ENCODE results near the gene GSE1.

The GSE1 gene

DNA sequence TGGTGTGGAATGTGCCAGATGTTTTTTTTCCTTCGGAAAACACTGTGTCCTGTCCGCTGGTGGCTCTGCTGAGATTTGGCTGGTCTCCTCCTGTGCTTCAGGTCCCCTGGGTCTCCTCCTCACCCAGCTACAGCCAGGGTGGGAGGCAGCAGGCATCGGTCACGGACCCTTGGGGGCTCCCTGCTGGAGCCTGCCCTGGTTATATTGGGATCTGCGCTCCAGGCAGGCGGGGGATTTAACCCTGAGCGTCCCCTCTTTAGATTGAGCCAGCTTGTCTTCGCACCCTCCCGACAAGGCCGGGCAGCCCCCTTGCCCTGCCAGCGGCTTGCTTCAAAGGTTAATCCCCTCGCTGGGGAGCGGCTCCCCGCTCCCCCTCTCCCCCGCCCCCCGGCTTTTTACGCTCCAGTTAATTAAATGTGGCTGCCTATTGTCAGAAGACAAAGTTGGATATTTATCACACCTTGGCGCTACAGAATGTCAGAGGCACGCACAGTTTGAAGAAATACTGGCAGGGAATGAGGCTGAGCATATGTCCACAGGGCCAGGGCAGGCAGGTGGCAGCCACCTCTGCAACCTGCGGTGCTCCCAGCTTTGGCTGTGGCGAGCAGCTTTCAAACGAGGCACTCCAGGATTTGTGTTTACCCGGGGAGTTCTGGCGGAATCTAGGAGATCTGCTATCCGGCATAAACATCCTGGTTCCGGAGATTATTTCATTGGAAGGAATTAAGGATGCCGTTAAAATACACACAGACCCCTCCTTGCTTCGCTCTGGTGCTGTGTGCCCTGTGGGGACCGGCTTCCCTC lies 38.2 kb upstream of the GSE1 start:
- DNase-seq: no peak

GRCh38 chr16:85575920-85576319 lies 37.2 kb upstream of the GSE1 start:
- DNase-seq: no peak

- DNase-seq: no peak
Measured at GRCh38 chr16:85576944-85577343, 36.2 kb upstream of the GSE1 start.

- DNase-seq: no peak
Measured at GRCh38 chr16:85577899-85578598, 35.1 kb upstream of the GSE1 start.

GRCh38 chr16:85578599-85578948 lies 34.5 kb upstream of the GSE1 start:
- no peak for DNase-seq

GRCh38 chr16:85579191-85579590 lies 33.9 kb upstream of the GSE1 start:
- no peak for DNase-seq

DNA sequence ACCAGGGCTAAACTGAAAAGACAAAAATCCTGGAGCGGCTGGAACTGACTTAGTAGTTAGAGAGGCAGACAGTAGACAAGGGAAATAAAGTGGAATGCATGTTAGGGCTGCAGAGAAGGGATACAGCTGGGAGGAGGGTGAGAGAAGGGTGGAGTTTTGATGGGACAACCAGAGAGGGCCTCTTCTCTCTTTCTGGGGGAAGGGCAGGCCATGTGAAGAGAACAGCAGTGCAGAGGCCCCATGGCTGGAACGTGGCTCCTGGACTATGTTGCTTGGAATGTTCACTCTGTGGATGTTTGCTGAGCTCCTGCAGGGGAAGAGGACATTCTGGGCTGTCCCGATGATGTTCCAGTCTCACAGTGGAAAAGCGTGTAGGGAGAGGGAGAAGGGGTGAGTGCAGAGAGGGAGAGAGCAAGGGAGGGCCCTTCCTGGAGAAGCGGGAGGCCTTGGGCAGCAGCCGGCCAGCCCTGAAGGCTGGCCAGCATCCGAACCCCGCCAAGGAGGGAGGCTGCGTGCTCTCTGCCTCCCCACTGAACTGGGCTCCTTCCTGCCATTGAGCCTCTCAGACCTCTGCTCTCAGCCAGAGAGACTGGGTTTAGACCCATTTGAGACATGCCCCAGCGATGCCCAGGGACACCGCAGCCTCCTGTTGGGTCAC lies 33.1 kb upstream of the GSE1 start:
- no peak for DNase-seq

DNA sequence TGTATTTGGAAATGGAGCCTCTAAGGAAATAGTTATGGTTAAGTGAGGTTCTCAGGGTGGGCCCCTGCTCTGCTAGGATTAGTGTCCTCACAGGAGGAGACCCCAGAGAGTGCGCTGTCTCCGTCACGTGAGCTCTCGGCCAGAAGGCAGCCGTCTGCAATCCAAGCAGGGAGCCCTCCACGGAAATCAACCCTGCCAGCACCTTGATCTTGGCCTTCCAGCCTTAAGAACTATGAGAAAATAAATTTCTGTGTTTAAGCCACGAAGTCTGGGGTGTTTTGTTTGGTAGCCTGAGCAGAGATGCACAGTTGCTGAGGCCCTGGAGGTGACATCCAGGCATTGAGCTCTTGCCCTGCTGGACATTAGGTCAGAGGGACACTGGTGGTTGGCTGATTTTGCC lies 32.4 kb upstream of the GSE1 start:
- DNase-seq: no peak

GRCh38 chr16:85582229-85582991 lies 30.7 kb upstream of the GSE1 start:
- DNase-seq: no peak

DNA sequence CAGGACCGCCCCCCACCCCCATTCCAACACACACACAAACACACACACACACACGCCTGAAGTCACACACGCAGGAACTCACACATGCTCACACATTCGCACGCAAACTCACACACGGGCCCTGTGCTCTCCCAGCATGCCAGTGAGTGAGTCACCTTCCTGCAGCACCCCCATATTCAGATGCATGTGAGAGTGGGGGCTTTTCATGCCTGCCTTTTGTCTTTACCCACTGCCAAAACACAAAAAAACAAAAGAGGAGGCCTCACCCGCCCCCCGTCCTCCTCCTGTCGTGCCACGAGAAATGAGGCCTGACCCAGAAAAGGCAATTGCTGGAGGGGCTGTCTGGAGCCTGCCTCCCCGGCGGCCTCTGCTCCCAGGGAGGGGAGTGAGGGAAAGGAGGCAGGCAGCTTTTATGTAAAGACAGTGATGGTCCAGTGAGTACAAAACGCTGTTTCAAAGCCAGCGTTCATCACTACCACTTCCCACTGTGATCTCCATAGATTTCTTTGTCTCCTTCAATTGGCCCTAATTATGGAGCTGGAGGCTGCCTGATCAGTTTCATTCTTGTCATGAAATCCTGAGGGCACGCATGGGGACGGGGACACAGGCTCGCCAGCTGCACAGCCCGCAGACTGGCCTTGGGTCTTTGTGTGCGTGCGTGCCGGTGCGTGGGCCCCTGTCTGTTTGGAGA lies 29.5 kb upstream of the GSE1 start:
- DNase-seq: no peak

GRCh38 chr16:85584267-85584666 lies 28.9 kb upstream of the GSE1 start:
- no peak for DNase-seq

DNA sequence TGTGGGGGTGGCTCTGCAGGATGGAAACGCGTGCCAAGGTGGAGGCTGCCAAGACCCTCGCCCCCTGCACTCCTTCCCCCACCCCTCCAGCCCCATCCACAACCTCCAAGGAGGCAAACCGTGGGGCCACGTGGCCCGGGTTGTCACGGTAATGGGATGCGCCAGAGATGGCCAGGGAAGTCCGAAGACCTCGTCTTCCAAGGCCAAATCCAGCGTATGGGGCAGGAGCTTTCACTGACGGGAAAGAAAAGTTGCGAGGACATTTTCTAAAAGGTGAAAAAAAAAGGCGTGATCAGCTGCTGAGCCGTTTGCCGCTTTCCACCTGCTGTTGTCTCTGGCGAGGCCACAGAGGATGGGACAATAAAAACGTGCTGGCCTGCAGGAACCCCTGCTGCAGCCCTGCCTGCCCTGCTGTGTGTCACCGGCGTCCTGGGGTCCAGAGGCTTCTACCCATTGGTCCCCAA lies 28.3 kb upstream of the GSE1 start:
- no peak for DNase-seq

DNA sequence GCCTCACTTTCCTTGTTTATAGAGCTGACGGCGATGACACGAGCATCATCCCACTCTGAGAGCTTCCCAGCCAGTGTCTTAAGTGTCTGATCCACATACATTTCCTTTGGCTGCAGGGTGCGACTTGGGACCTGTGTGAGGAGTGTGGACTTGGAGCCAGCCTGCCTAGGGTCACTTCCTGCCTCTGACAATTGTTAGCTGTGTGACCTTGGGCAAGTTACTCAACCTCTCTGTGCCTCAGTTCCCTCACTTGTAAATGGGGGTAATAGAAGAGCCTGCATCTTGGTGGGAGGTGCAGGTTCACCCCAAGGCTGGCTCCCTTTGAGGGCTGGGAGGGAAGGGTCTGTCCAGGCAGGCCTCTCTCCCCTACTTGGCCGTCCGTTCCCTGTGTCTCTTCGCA lies 27.4 kb upstream of the GSE1 start:
- DNase-seq: no peak

- no peak for DNase-seq
Measured at GRCh38 chr16:85586380-85587104, 26.6 kb upstream of the GSE1 start.

- no peak for DNase-seq
Measured at GRCh38 chr16:85587762-85588556, 25.2 kb upstream of the GSE1 start.

GRCh38 chr16:85588562-85589503 lies 24.3 kb upstream of the GSE1 start:
- no peak for DNase-seq

GRCh38 chr16:85589688-85590505 lies 23.2 kb upstream of the GSE1 start:
- no peak for DNase-seq

DNA sequence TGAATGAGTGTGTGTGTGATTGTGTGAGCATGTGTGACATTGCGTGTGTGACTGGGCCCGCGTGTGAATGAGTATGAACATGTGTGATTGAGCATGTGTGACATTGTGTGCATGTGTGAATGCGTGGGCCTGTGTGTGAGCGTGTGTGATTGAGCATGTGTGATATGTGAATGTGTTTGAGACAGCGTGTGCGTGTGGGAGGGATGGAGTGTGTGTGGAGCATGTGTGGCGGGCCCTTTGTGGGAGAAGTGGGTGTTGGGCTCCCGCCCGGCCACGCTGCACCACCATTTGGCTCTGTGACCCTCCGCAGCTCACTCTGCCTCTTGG lies 22.7 kb upstream of the GSE1 start:
- DNase-seq: no peak

DNA sequence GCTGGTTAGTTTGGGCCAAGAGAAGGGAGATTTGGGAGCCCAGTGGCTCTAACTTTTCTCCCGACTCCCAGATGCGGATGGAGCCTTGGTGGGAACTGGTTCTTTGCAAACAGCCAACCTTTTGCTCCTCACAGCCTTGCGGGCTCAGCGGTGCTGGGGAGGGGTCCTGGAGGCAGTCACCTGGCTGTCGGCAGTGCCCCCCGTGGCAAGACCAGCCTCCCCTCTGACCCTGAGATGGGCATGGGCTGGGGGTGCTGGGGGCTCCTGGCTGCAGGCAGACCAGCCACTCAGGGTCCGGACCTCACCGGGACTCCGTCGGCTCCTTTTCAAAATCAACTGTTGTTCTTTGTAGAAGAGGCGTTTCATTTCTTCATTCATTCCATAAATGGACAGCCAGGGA lies 21.7 kb upstream of the GSE1 start:
- DNase-seq: no peak
